Mesodermal cell (in vitro differentiated cells): Measurements from ENCODE around the gene GPAT2. TPM values are rescaled to one million over a fixed set of nuclear protein-coding genes. Genes with fewer than 3 reads are reported as not detected.
"Not testable (repeated sequence)": the region's sequence is repeated elsewhere in the genome, so short reads cannot be mapped to it uniquely, and the experiment has no call there.

Source experiments
- H3K27ac ChIP-seq: 2 replicates; pipeline ENCODE4 v1.7.0; 2013; ENCODE audit warnings: mild to moderate bottlenecking, low read depth, low read length, moderate library complexity; ENCODE audit not compliant: severe bottlenecking
- H3K36me3 ChIP-seq: 2 replicates; pipeline ENCODE4 v1.7.1; 2013; ENCODE audit warnings: mild to moderate bottlenecking, low read length, moderate library complexity; ENCODE audit not compliant: control insufficient read depth, insufficient read depth
- H3K4me1 ChIP-seq: one replicate; pipeline ENCODE4 v1.7.1; 2013; ENCODE audit warnings: mild to moderate bottlenecking, low read length; ENCODE audit not compliant: insufficient read depth, control insufficient read depth, poor library complexity, severe bottlenecking
- H3K4me3 ChIP-seq: 2 replicates; pipeline ENCODE4 v1.7.0; 2013; ENCODE audit warnings: low read length, control low read depth, mild to moderate bottlenecking; ENCODE audit not compliant: insufficient read depth, poor library complexity, severe bottlenecking; ENCODE audit errors: extremely low read depth
- H3K9me3 ChIP-seq: 2 replicates; pipeline ENCODE4 v1.7.1; 2013; ENCODE audit warnings: mild to moderate bottlenecking, low read length, moderate library complexity; ENCODE audit not compliant: control insufficient read depth
- WGBS, 2 experiments: methylation state at CpG; one replicate each; pipeline ENCODE4 v1.1.5; 2013; ENCODE audit warnings: missing lambda C conversion rate in 2 of 2; ENCODE audit not compliant: insufficient coverage in 2 of 2; 5-methylcytosine and 5-hydroxymethylcytosine counted together
- polyA plus RNA-seq, 2 experiments: library from polyadenylated mRNA; stranded (reverse); fragments of 50-300 nt; gene quantifications; one replicate each; pipeline ENCODE4 v1.2.3, GENCODE V29; 2013

The GPAT2 gene
- not detected for polyA plus RNA-seq (2013, experiment 1 of 2)
- polyA plus RNA-seq (2013, experiment 2 of 2) = not detected

GRCh38 chr2:96034792-96035191, at the start of gene GPAT2:
GPAT2 (minus strand) TSS chr2:96034916; CDS start chr2:96032359, 2,557 bp downstream.
- not testable (repeated sequence) for H3K4me1 ChIP-seq, H3K27ac ChIP-seq, H3K4me3 ChIP-seq, H3K36me3 ChIP-seq, H3K9me3 ChIP-seq
- WGBS, 2 experiments = no CpG with 5 or more reads among the region's 34 CpGs

- Histone ChIP-seq H3K36me3 (no peaks in the 10 kb centered on the region), H3K27ac (no peak overlapping the region), H3K9me3 (no peaks in the 10 kb centered on the region), H3K4me3 (no peak overlapping the region), H3K4me1 (no peaks in the 10 kb centered on the region)
- 87 to 92% methylated on average over 14 to 22 of the region's 22 CpGs for WGBS, 2 experiments
These were observed 49.5 kb upstream of the GPAT2 start for GRCh38 chr2:96083989-96084857.

- WGBS, 2 experiments = 88 to 94% methylated on average over 3 to 4 of the region's 9 CpGs
- Histone ChIP-seq H3K27ac (no peak overlapping the region), H3K4me3 (no peak overlapping the region), H3K36me3 (no peaks in the 10 kb centered on the region), H3K4me1 (no peaks in the 10 kb centered on the region), H3K9me3 (no peaks in the 10 kb centered on the region)
These were observed 48.6 kb upstream of the GPAT2 start for GRCh38 chr2:96083064-96083939.

GRCh38 chr2:96082211-96083063, 47.7 kb upstream of the GPAT2 start:
- no peaks in the 10 kb centered on the region for H3K9me3 ChIP-seq
- no peak overlapping the region for H3K27ac ChIP-seq
- no peaks in the 10 kb centered on the region for H3K36me3 ChIP-seq
- WGBS, 2 experiments = 85 to 99% methylated on average over 12 to 14 of the region's 14 CpGs
- no peaks in the 10 kb centered on the region for H3K4me1 ChIP-seq
- no peak overlapping the region for H3K4me3 ChIP-seq

GRCh38 chr2:96081042-96081441, 46.3 kb upstream of the GPAT2 start:
- WGBS, 2 experiments = no CpG with 5 or more reads among the region's 2 CpGs

GRCh38 chr2:96075199-96075771, 40.6 kb upstream of the GPAT2 start:
- Histone ChIP-seq H3K9me3 (peaks cover 5% of the 10 kb centered on the region), H3K4me1 (no peaks in the 10 kb centered on the region), H3K27ac (no peak overlapping the region), H3K36me3 (no peaks in the 10 kb centered on the region), H3K4me3 (no peak overlapping the region)
- 82 to 83% methylated on average over 1 of the region's 2 CpGs for WGBS, 2 experiments

More at GRCh38 chr2:96081042-96081441, 46.3 kb upstream of the GPAT2 start:
- no peak overlapping the region for H3K4me3 ChIP-seq
- H3K4me1 ChIP-seq = no peaks in the 10 kb centered on the region
- no peaks in the 10 kb centered on the region for H3K36me3 ChIP-seq
- H3K9me3 ChIP-seq = peaks cover 5% of the 10 kb centered on the region
- H3K27ac ChIP-seq = no peak overlapping the region

GRCh38 chr2:96074156-96074555, 39.4 kb upstream of the GPAT2 start:
- no peaks in the 10 kb centered on the region for H3K4me1 ChIP-seq
- H3K4me3 ChIP-seq = no peak overlapping the region
- 85 to 88% methylated on average over 3 to 5 of the region's 6 CpGs for WGBS, 2 experiments
- no peak overlapping the region for H3K27ac ChIP-seq
- peaks cover 5% of the 10 kb centered on the region for H3K9me3 ChIP-seq
- no peaks in the 10 kb centered on the region for H3K36me3 ChIP-seq

- Histone ChIP-seq H3K4me1 (no peaks in the 10 kb centered on the region), H3K4me3 (no peak overlapping the region), H3K27ac (no peak overlapping the region), H3K36me3 (no peaks in the 10 kb centered on the region), H3K9me3 (peaks cover 5% of the 10 kb centered on the region)
- 72 to 85% methylated on average over 2 to 4 of the region's 7 CpGs for WGBS, 2 experiments
These were observed 38.6 kb upstream of the GPAT2 start for GRCh38 chr2:96073170-96073775.

GRCh38 chr2:96072746-96073145, 38.0 kb upstream of the GPAT2 start:
- Histone ChIP-seq H3K36me3 (no peaks in the 10 kb centered on the region), H3K9me3 (peaks cover 5% of the 10 kb centered on the region), H3K27ac (no peak overlapping the region), H3K4me1 (no peaks in the 10 kb centered on the region), H3K4me3 (no peak overlapping the region)
- 90 to 96% methylated on average over 8 to 10 of the region's 11 CpGs for WGBS, 2 experiments
